Measurements from ENCODE around the gene GPD1L. TPM values are rescaled to one million over a fixed set of nuclear protein-coding genes. Genes with fewer than 3 reads are reported as not detected.
"Not testable (repeated sequence)": the region's sequence is repeated elsewhere in the genome, so short reads cannot be mapped to it uniquely, and the experiment has no call there.

The GPD1L gene
- total RNA-seq, 2 donors from 2014 or later: 1.5 to 3.5 TPM

DNA sequence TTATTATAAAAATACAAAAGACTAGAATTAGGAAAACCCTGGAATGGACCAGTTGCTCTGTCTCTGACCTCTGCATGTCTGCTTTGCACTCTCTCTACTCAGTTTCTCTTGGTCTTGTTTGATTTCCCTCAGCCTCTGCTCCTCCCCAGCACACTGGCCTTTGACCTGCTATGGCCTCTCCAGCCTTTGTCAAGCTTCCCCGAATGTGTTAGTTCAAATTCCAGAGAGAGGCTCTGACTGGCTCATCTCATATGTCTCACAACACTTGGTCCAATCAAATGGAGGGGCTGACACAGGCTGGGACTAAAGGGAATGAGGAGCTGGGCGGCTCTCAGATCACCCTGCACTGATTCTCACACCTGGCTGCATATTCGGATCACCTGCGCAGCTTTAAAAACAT is 79.7 kb downstream of the GPD1L start:
- H3K9me3 Mint-ChIP-seq: no peaks in the 10 kb centered on the region
- no peaks in the 10 kb centered on the region for H3K36me3 Mint-ChIP-seq (ENCODE audit: low read depth)
- DNase-seq: peak; percentile 53
- H3K4me1 ChIP-seq (ENCODE audit: control insufficient read depth, insufficient read depth, low read length): no peaks in the 10 kb centered on the region
- H3K27ac Mint-ChIP-seq: no peak overlapping the region
- H3K4me3 ChIP-seq (ENCODE audit: low read length): no peak overlapping the region
- no peaks in the 10 kb centered on the region for H3K9me3 ChIP-seq (ENCODE audit: control insufficient read depth, low read length)
- no peak overlapping the region for H3K27ac ChIP-seq (ENCODE audit: low read depth, low read length)
- peaks cover 26% of the 10 kb centered on the region for H3K4me1 Mint-ChIP-seq
- 91 to 94% methylated on average over 3 to 4 of the region's 4 CpGs for WGBS, 2 experiments (ENCODE audit: insufficient coverage in 1 of 2, insufficient read length in 1 of 2)
- no peak overlapping the region for H3K9ac ChIP-seq (ENCODE audit: extremely low read depth, low read length, poor library complexity, severe bottlenecking)
- H3K36me3 ChIP-seq (ENCODE audit: control insufficient read depth, insufficient read depth, low read length): no peaks in the 10 kb centered on the region
- no peaks in the 10 kb centered on the region for H3K27me3 ChIP-seq (ENCODE audit: control insufficient read depth, insufficient read depth, low read length, poor library complexity, severe bottlenecking)
- peaks cover 23% of the 10 kb centered on the region for H3K27me3 Mint-ChIP-seq (ENCODE audit: insufficient read depth)
- no peak overlapping the region for H3K4me3 Mint-ChIP-seq
- no peak for TF ChIP-seq CTCF (conservative IDR thresholded peaks at IDR 0.05)

DNA sequence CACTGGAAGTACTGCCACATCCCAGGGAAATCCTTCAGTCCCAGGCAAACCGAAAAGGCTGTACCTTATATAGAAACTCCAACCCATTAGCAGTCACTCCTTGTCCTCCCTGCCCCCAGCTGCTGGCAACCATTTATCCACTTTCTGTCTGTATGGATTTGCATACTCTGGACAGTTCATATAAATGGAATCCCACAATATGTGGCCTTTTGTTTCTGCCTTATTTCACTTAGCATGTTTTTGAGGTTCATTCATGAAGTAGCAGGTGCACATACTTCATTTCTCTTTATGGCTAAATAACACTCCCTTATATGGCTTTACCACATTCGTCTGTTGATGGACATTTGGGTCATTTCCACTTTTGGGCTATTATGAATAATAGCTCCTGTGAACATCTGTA is 80.5 kb downstream of the GPD1L start:
- 93 to 100% methylated on average over 2 of the region's 2 CpGs for WGBS, 2 experiments (ENCODE audit: insufficient coverage in 1 of 2, insufficient read length in 1 of 2)
- Histone ChIP-seq H3K9ac (ENCODE audit: extremely low read depth, low read length, poor library complexity, severe bottlenecking) (no peak overlapping the region), H3K4me3 (ENCODE audit: low read length) (no peak overlapping the region)

DNA sequence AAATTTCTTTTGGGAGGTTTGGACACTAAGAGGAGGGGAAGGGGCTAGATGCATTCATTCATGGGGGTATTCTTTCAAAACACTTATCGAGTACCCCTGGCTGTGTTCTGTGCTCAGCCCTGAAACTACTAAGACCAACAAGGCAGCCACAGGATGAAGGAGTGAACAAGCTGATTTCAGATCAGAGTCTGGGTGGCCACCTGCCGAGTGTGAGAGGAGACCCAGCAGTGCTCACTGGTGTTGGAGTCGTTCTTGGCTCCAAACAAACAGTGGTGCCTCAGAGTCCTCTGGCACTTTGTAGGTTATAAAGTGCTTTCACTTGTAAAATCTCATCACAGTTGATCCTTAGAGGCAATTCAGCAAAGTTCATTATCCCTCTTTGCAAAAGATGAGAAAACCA is 83.3 kb downstream of the GPD1L start:
- 66 to 78% methylated on average over 1 to 3 of the region's 3 CpGs for WGBS, 2 experiments (ENCODE audit: insufficient coverage in 1 of 2, insufficient read length in 1 of 2)
- H3K4me1 Mint-ChIP-seq: peaks cover 31% of the 10 kb centered on the region
- peak; percentile 73 for DNase-seq
- Histone ChIP-seq H3K4me3 (ENCODE audit: low read length) (no peak overlapping the region), H3K27me3 (ENCODE audit: control insufficient read depth, insufficient read depth, low read length, poor library complexity, severe bottlenecking) (no peaks in the 10 kb centered on the region), H3K9ac (ENCODE audit: extremely low read depth, low read length, poor library complexity, severe bottlenecking) (no peak overlapping the region), H3K9me3 (ENCODE audit: control insufficient read depth, low read length) (no peaks in the 10 kb centered on the region), H3K4me1 (ENCODE audit: control insufficient read depth, insufficient read depth, low read length) (peaks cover 5% of the 10 kb centered on the region), H3K36me3 (ENCODE audit: control insufficient read depth, insufficient read depth, low read length) (no peaks in the 10 kb centered on the region), H3K27ac (ENCODE audit: low read depth, low read length) (no peak overlapping the region)
- H3K27ac Mint-ChIP-seq: no peak overlapping the region
- H3K27me3 Mint-ChIP-seq (ENCODE audit: insufficient read depth): peaks cover 38% of the 10 kb centered on the region
- H3K9me3 Mint-ChIP-seq: no peaks in the 10 kb centered on the region
- H3K4me3 Mint-ChIP-seq: no peak overlapping the region
- H3K36me3 Mint-ChIP-seq (ENCODE audit: low read depth): no peaks in the 10 kb centered on the region
- no peak for TF ChIP-seq CTCF (conservative IDR thresholded peaks at IDR 0.05)

More for the DNA sequence above, 80.5 kb downstream of the GPD1L start:
- Histone ChIP-seq H3K9me3 (ENCODE audit: control insufficient read depth, low read length) (no peaks in the 10 kb centered on the region), H3K27ac (ENCODE audit: low read depth, low read length) (no peak overlapping the region), H3K36me3 (ENCODE audit: control insufficient read depth, insufficient read depth, low read length) (no peaks in the 10 kb centered on the region), H3K4me1 (ENCODE audit: control insufficient read depth, insufficient read depth, low read length) (no peaks in the 10 kb centered on the region), H3K27me3 (ENCODE audit: control insufficient read depth, insufficient read depth, low read length, poor library complexity, severe bottlenecking) (no peaks in the 10 kb centered on the region)
- Mint-ChIP-seq H3K27me3 (ENCODE audit: insufficient read depth) (peaks cover 28% of the 10 kb centered on the region), H3K9me3 (no peaks in the 10 kb centered on the region), H3K4me3 (no peak overlapping the region), H3K27ac (no peak overlapping the region), H3K4me1 (peaks cover 26% of the 10 kb centered on the region), H3K36me3 (ENCODE audit: low read depth) (no peaks in the 10 kb centered on the region)
- TF ChIP-seq CTCF (conservative IDR thresholded peaks at IDR 0.05): no peak
- no peak for DNase-seq

DNA sequence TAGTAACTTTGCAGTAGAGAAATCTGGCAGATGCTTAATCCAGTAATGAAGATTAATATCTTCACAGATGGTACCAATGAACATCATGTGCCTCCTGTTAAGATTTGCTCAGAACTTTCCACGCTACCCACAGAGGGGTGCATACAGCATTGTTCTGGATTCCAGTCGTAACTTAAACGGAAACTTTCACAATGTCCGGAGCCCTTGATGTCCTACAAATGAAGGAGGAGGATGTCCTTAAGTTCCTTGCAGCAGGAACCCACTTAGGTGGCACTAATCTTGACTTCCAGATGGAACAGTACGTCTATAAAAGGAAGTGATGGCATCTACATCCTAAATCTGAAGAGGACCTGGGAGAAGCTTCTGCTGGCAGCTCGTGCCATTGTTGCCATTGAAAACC is 84.1 kb downstream of the GPD1L start:
- H3K9me3 ChIP-seq (ENCODE audit: control insufficient read depth, low read length); H3K36me3 ChIP-seq (ENCODE audit: control insufficient read depth, insufficient read depth, low read length); H3K4me1 ChIP-seq (ENCODE audit: control insufficient read depth, insufficient read depth, low read length); H3K9me3 Mint-ChIP-seq; H3K4me3 ChIP-seq (ENCODE audit: low read length); H3K27ac Mint-ChIP-seq; H3K9ac ChIP-seq (ENCODE audit: extremely low read depth, low read length, poor library complexity, severe bottlenecking); H3K27me3 ChIP-seq (ENCODE audit: control insufficient read depth, insufficient read depth, low read length, poor library complexity, severe bottlenecking); H3K36me3 Mint-ChIP-seq (ENCODE audit: low read depth); H3K27ac ChIP-seq (ENCODE audit: low read depth, low read length); H3K4me3 Mint-ChIP-seq; DNase-seq: not testable (repeated sequence)
- 90 to 96% methylated on average over 3 to 6 of the region's 6 CpGs for WGBS, 2 experiments (ENCODE audit: insufficient coverage in 1 of 2, insufficient read length in 1 of 2)
- Mint-ChIP-seq H3K27me3 (ENCODE audit: insufficient read depth) (peaks cover 38% of the 10 kb centered on the region), H3K4me1 (peaks cover 36% of the 10 kb centered on the region)
